M059J (cell line): ENCODE data around the gene POLR3H. TPM values are rescaled to one million over a fixed set of nuclear protein-coding genes. Genes with fewer than 3 reads are reported as not detected.

Experiments used
- DNase-seq: peaks from one replicate; pipeline ENCODE4 v3.0.0-alpha.2; 2012; ENCODE audit warnings: low read depth
- total RNA-seq: library from RNA; depleted of rRNA; stranded (reverse); fragments of >200 nt; shearing (Covaris generic); gene quantifications from 2 replicates; pipeline ENCODE4 v1.2.3, GENCODE V29; 2014; rRNA removed

POLR3H gene
- total RNA-seq, 1 experiment from 2014 or later, result 21.5 TPM

DNA sequence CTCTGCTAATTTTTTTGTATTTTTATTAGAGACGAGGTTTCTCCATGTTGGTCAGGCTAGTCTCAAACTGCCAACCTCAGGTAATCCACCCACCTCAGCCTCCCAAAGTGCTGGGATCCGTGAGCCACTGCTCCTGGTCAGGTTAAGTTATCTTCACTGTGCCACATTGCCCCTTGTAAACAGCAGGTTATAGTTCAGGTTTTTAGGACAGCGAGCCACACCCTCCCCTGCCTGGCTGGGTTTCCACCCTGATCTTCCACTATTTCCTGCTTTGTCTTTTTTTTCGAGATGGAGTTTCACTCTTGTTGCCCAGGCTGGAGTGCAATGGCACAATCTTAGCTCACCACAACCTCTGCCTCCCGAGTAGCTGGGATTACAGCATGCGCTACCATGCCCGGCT is 59.2 kb downstream of the POLR3H start:
- DNase-seq, result no peak

DNA sequence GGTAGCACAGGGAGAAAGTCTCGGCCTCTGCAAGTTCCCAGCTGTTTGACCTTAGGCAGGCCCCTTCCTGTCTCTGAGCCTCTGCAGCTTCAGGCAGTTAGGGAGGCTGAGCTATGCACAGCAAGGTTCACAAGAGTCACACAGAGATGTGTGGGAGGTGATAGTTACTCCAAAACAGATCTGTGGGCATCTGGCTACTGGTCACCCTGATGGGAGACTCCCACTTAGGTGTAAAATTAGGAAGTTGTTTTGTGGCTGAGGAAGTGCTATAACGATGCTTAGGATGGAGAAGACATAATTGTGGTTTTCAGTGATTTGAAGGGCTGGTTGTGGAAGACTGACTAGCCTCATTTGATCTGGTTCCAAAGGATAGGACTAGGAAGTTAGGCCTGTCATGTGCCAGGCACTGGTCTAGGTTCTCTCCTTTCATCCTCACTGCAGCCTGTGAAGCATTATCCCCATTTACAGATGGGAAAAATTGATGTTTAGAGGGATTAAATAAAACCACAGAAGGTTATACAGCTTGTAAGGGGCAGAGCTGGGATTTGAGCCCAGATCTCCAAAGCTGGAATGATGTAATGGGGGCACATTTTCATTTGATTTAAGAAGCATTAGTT is 61.8 kb downstream of the POLR3H start:
- peak; percentile 34 for DNase-seq

DNA sequence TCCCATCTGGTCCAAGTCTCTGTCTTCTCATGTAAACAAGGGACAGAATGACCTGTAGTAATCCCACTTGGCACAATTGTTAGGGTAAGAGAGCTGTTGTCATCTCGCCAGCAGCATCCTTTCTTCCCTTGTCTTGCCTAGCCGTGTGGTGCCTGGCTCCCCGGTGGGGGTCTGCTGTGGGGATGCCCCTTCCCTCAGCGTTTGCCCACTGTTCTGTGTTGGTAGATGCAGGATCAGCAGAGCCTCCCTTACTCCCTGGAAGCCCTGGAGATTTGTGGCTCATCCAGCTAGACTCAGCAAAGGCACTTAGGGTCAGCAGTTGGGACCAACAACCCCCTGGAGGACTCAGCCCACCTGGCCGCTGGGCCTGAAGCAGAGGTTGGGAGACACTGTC is 62.3 kb downstream of the POLR3H start:
- DNase-seq, result no peak

DNA sequence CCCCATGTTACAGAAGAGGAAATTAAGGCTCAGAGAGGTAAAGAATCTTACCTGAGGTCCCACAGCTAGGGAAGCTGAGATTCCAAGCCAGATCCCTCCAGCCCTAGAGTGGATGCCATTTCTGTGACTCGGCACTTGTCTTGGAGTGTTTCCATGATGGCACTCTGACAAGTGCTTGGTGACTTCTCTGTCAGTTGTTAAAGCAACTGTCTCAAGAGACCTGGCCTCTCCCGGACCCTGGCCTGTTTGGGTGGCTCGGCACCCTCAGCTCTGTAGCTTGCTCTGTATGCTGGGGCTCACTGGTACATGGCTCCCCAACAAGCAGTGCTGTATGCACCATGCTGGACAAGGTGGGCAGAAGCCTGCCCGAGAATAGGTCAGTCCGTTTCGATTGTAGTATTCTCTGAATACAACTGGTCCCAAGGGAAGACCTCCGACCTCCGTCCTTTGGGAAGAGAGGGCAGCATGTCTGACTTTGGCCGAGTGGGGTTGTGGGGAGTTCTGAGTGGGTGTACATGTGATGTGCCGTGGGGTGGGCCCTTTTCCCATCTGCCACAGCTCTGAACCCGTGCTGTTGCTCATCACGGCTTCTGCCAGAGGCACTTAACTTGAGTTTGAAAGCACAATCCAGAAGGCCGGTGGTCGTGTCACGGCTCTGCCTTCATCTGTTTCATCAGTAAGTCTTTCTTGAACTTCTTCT is 63.0 kb downstream of the POLR3H start:
- peak; percentile 73 for DNase-seq

DNA sequence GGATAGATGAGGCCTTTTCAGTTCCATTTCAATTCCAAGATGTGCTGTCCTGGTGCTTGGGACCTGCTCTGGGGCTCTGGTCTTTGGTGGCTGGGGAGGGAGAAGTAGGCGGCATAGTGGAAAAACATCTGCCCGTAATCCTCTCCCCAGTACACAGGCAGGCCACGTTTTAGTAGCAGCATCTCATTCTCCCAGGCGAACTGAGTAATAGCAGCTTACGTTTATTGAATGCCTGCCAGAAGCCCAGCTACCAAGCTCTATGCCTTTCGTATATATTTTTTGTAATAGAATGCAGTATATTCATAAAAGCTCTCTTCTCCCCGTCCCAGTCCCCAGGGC is 63.9 kb downstream of the POLR3H start:
- peak; percentile 68 for DNase-seq

DNA sequence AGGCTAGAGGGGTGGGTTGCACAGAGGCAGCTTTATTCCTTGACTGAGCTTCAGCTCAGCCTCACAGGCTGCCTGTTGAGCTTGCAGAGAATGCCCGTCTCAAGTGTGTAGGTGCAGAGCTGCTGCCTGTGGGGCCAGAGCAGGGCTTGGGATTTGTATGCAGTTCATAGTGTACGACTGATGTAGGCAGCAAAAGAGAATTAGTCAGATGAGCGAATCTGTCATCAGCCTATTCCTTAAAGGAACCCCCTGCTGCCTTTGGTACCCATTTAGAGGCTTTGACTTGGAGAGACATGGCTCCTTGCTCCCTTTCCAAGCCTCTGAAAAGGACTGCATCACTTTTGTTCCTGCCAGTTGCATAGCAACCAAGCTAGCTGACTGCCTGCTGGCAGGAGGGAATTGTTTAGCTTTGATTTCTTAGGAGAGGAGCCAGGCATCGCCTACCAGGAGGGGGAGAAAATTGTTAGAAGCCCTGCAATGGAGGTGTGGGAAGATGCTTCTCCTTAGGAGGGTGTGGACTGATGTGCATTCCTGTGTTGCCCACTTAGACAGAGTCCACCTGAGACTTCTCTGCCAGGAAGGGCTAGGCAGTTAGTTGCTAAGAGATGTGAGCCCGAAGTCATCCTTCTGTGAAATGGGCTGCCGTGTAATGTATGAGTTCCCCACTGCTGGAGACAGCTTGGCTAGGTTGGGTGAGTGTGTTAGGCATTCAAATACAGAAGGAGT is 64.4 kb downstream of the POLR3H start:
- peak; percentile 69 for DNase-seq

DNA sequence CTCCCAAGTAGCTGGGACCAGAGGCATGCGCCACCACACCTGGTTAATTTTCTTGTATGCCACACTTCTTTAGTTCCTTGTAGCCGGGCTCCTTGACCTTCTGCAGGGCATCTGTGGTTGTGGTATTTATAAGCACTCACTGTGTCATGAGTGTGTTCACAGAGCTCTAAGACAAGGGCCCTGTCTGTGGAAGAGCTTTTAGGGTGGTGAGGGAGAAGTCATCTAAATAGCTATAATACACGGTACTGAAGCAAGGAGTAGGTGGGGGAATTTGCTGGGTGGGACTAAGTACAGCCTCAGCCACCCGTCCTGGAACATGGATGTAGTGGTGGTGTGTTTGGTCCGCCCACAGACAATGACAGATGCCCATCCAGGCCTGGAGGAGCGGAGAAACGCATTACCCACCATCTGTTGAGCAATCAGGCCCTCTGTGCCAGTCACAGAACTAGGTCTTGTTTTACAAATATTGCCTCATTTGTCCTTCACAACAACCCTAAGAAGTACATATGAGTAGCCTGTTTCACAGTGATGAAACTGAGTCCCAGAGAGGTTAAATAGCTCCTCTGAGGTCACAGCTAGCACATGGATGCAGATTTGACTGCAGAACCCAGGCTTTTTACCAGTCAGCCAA is 65.3 kb downstream of the POLR3H start:
- DNase-seq, result no peak

DNA sequence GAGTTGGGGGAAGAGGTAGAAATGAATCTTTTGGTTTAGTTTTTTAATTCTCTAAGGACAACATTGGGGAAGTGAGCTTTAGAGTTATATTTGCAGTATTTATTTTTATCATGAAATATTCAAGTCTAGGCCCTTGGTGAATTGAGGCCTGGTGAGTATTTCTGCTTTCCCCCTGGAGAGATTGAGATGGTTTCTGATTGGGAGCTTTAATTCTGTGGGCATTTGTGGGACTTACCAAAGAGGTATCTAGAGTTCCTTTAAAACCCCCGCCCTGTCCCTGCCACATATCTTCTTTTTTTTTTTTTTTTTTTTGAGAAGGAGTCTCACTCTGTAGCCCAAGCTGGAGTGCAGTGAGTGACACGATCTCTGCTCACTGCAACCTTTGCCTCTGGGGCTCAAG is 65.8 kb downstream of the POLR3H start:
- DNase-seq, result no peak

Other genes with a start within 250 kb of the POLR3H start
- 19.2 and 36.5 TPM in 2 replicates for gene ZC3H7B, start 242.9 kb downstream of the POLR3H start, total RNA-seq
- 7.6 and 12.0 TPM in 2 replicates for gene TEF, start 162.5 kb downstream of the POLR3H start, total RNA-seq
- 10.1 and 19.0 TPM in 2 replicates for gene TOB2, start 97.7 kb downstream of the POLR3H start, total RNA-seq
- 42.8 and 69.0 TPM in 2 replicates for gene PHF5A, start 75.8 kb downstream of the POLR3H start, total RNA-seq
- 28.1 and 43.7 TPM in 2 replicates for gene ACO2, start 75.4 kb downstream of the POLR3H start, total RNA-seq
- gene CSDC2, start 16.5 kb upstream of the POLR3H start, total RNA-seq, result 0.25 TPM in 1 of 2 replicates, not detected in the other
- gene PMM1, start 45.4 kb upstream of the POLR3H start, total RNA-seq, result 13.4 and 15.8 TPM in 2 replicates
- 20.0 and 26.0 TPM in 2 replicates for gene DESI1, start 76.6 kb upstream of the POLR3H start, total RNA-seq
- 392 and 397 TPM in 2 replicates for gene XRCC6, start 76.8 kb upstream of the POLR3H start, total RNA-seq
- 77.7 and 96.3 TPM in 2 replicates for gene SNU13, start 144.4 kb upstream of the POLR3H start, total RNA-seq
- 0.30 TPM in 1 of 2 replicates, not detected in the other for gene MEI1, start 155.0 kb upstream of the POLR3H start, total RNA-seq